Middle frontal gyrus (tissue), 1 donor: Measurements from ENCODE around the gene MOV10L1.
"Not testable (repeated sequence)": the region's sequence is repeated elsewhere in the genome, so short reads cannot be mapped to it uniquely, and the experiment has no call there.

Source experiments
- DNase-seq: peaks from one replicate; pipeline ENCODE4 v3.0.0-alpha.2; 2015; ENCODE audit warnings: low spot score; ENCODE audit errors: extremely low spot score

MOV10L1 gene

GRCh38 chr22:50137277-50137676, 47.5 kb downstream of the MOV10L1 start:
- DNase-seq: not testable (repeated sequence)

- no peak for DNase-seq
Measured at GRCh38 chr22:50138041-50138440, 48.2 kb downstream of the MOV10L1 start.

- DNase-seq: no peak
Measured at GRCh38 chr22:50138988-50139387, 49.2 kb downstream of the MOV10L1 start.

GRCh38 chr22:50139843-50140415, 50.1 kb downstream of the MOV10L1 start:
- no peak for DNase-seq

GRCh38 chr22:50140615-50141014, 50.8 kb downstream of the MOV10L1 start:
- DNase-seq: no peak

- no peak for DNase-seq
Measured at GRCh38 chr22:50141462-50141861, 51.7 kb downstream of the MOV10L1 start.

GRCh38 chr22:50141891-50142363, 52.1 kb downstream of the MOV10L1 start:
- DNase-seq: no peak

- DNase-seq: no peak
Measured at GRCh38 chr22:50143096-50143495, 53.3 kb downstream of the MOV10L1 start.

- no peak for DNase-seq
Measured at GRCh38 chr22:50144005-50144614, 54.3 kb downstream of the MOV10L1 start.

GRCh38 chr22:50145721-50146438, 56.1 kb downstream of the MOV10L1 start:
- no peak for DNase-seq

- peak; percentile 32 for DNase-seq
Measured at GRCh38 chr22:50146439-50147238, 56.8 kb downstream of the MOV10L1 start.

GRCh38 chr22:50147258-50148165, 57.7 kb downstream of the MOV10L1 start:
- not testable (repeated sequence) for DNase-seq

- no peak for DNase-seq
Measured at GRCh38 chr22:50148166-50148500, 58.3 kb downstream of the MOV10L1 start.

- DNase-seq: no peak
Measured at GRCh38 chr22:50148991-50149721, 59.4 kb downstream of the MOV10L1 start.

GRCh38 chr22:50150161-50151129, 60.6 kb downstream of the MOV10L1 start:
- no peak for DNase-seq

GRCh38 chr22:50151571-50152537, 62.0 kb downstream of the MOV10L1 start:
- no peak for DNase-seq

GRCh38 chr22:50153056-50153755, 63.4 kb downstream of the MOV10L1 start:
- no peak for DNase-seq
